OCI-LY7 (cell line): ENCODE measurements around the gene RCBTB2. TPM values are rescaled to one million over a fixed set of nuclear protein-coding genes. Genes with fewer than 3 reads are reported as not detected.

Source experiments
- BruUV-seq: library from RNA; stranded (reverse); fragments of 400-500 nt; replicated peaks from 2 replicates; lab custom pipeline; 2021; lab: Mats Ljungman, UMichigan
- CTCF ChIA-PET: fragments of 300-600 bp; sonication (Branson Sonifier 250); formaldehyde crosslinking; loops from one replicate; lab custom pipeline; 2022; ENCODE audit warnings: antibody characterized with exemption; ENCODE audit not compliant: unreplicated experiment; lab: Charles Lee
- POLR2A ChIA-PET: fragments of 300-600 bp; sonication (Branson Sonifier 250); formaldehyde crosslinking; loops from one replicate; lab custom pipeline; 2022; ENCODE audit warnings: antibody characterized with exemption; lab: Charles Lee
- DNase-seq: peaks from one replicate; pipeline ENCODE4 v3.0.0-alpha.2; 2015; ENCODE audit warnings: low spot score
- H2AFZ ChIP-seq: fragments of 200-600 bp; sonication (generic), shearing (Covaris generic); 2 replicates; pipeline ENCODE4 v1.6.1; 2014; ENCODE audit warnings: mild to moderate bottlenecking, antibody characterized with exemption, low read length, moderate library complexity
- H3K27ac ChIP-seq: fragments of 200-600 bp; sonication (generic); 2 replicates; pipeline ENCODE4 v1.5.1; 2014; ENCODE audit warnings: mixed run types, low read depth, mild to moderate bottlenecking, moderate library complexity, low read length, inconsistent platforms; ENCODE audit not compliant: poor library complexity, severe bottlenecking
- H3K36me3 ChIP-seq: fragments of 200-600 bp; sonication (generic); 2 replicates; pipeline ENCODE4 v1.6.1; 2014; ENCODE audit warnings: mild to moderate bottlenecking, antibody characterized with exemption, low read length, moderate library complexity, mixed read lengths; ENCODE audit not compliant: insufficient read depth
- H3K4me1 ChIP-seq: fragments of 200-600 bp; sonication (generic); 2 replicates; pipeline ENCODE4 v1.5.1; 2014; ENCODE audit warnings: mild to moderate bottlenecking, low read length; ENCODE audit not compliant: insufficient read depth, poor library complexity, severe bottlenecking
- H3K4me2 ChIP-seq: fragments of 200-600 bp; sonication (generic); 2 replicates; pipeline ENCODE4 v1.6.1; 2014; ENCODE audit warnings: mild to moderate bottlenecking, low read length
- H3K4me3 ChIP-seq: fragments of 200-600 bp; sonication (generic); 2 replicates; pipeline ENCODE4 v1.5.1; 2014; ENCODE audit warnings: mild to moderate bottlenecking, low read depth, low read length; ENCODE audit not compliant: poor library complexity, severe bottlenecking
- H3K79me2 ChIP-seq: fragments of 200-600 bp; sonication (generic); 2 replicates; pipeline ENCODE4 v1.6.1; 2016; ENCODE audit warnings: low read depth, mild to moderate bottlenecking, low read length, moderate library complexity, mixed read lengths; ENCODE audit not compliant: insufficient read depth
- H3K9me2 ChIP-seq: fragments of 200-600 bp; sonication (generic); 2 replicates; pipeline ENCODE4 v1.6.1; 2016; ENCODE audit warnings: mild to moderate bottlenecking, low read length, mixed read lengths; ENCODE audit not compliant: insufficient read depth
- H3K9me3 ChIP-seq: fragments of 200-600 bp; sonication (generic); 2 replicates; pipeline ENCODE4 v1.6.1; 2014; ENCODE audit warnings: mild to moderate bottlenecking, mixed run types, low read length, mixed read lengths
- H4K20me1 ChIP-seq: fragments of 200-600 bp; sonication (generic); 2 replicates; pipeline ENCODE4 v1.6.1; 2014; ENCODE audit warnings: mild to moderate bottlenecking, antibody characterized with exemption, low read length, moderate library complexity, mixed read lengths; ENCODE audit not compliant: insufficient read depth
- EZH2phosphoT487 ChIP-seq: fragments of 200-600 bp; sonication (generic); IDR thresholded peaks from 2 replicates; pipeline ENCODE4 v1.6.1; 2018; ENCODE audit warnings: low read depth, borderline replicate concordance, mild to moderate bottlenecking, mixed run types, antibody characterized with exemption, low read length, moderate library complexity, mixed read lengths
- intact Hi-C: fragments of 100-400 bp; cut with micrococcal nuclease; formaldehyde crosslinking; loops from one replicate; pipeline ENCODE4 v1.10.0; 2022; ENCODE audit not compliant: unreplicated experiment
- total RNA-seq, 2 experiments: library from RNA; depleted of rRNA in 1 of 2; stranded (reverse); fragments of >200 nt in 1 of 2; shearing (Covaris generic) in 1 of 2; gene quantifications; 2 replicates each; pipeline ENCODE4 v1.2.3, GENCODE V29; 2014 to 2022
- TF ChIP-seq, protein P1 (sequence below): fragments of 200-600 bp; sonication (generic); conservative IDR thresholded peaks from 2 replicates; pipeline ENCODE4 v1.5.1; 2014; ENCODE audit warnings: mild to moderate bottlenecking, antibody characterized with exemption, low read length, moderate library complexity, mixed read lengths

RCBTB2 gene
- total RNA-seq, 2 experiments from 2014 or later, result 7.2 to 9.0 TPM

DNA sequence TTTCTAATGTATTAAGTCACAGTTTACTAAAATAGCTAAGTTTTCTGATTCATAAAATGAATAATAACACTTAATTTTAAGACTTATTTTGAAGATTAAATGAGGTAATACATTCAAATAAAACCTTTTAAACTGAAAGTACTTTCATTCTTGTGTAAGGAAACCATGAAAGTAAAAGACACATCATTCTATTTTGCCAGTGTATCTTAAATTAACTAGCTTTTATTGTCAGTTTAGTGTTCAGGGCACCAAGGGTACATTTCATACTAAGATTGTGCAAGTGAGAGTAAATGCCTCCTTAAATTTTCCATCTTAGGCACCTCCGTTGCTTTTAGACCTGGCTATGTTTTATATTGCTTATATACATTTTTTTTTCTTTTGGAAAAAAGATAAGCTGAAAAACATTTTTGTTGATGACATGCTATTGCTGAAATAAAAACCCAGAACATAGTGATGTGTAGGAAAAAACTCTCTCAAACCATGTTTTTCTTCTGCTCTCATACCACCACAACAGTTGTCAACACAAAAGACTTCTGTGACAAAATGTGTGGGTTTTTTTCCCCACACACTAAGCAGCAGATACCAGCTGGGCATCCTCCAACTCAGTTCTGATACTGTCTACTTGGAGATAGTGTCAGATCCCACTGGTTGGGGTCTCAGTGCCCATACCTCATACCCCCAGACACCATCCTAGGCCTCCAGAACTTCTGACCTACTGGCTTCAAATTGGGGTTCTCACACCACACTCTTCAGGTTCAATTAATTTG is 89.3 kb downstream of the RCBTB2 start:
- H3K27ac ChIP-seq, result no peak overlapping the region
- peaks cover 23% of the 10 kb centered on the region; the same call in 1 of the 2 replicates for H3K36me3 ChIP-seq
- H3K79me2 ChIP-seq, result no peaks in the 10 kb centered on the region
- no peaks in the 10 kb centered on the region for H3K9me3 ChIP-seq
- H3K4me1 ChIP-seq, result no peaks in the 10 kb centered on the region
- no peak for DNase-seq
- TF ChIP-seq, protein P1, sequence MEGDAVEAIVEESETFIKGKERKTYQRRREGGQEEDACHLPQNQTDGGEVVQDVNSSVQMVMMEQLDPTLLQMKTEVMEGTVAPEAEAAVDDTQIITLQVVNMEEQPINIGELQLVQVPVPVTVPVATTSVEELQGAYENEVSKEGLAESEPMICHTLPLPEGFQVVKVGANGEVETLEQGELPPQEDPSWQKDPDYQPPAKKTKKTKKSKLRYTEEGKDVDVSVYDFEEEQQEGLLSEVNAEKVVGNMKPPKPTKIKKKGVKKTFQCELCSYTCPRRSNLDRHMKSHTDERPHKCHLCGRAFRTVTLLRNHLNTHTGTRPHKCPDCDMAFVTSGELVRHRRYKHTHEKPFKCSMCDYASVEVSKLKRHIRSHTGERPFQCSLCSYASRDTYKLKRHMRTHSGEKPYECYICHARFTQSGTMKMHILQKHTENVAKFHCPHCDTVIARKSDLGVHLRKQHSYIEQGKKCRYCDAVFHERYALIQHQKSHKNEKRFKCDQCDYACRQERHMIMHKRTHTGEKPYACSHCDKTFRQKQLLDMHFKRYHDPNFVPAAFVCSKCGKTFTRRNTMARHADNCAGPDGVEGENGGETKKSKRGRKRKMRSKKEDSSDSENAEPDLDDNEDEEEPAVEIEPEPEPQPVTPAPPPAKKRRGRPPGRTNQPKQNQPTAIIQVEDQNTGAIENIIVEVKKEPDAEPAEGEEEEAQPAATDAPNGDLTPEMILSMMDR, result no peak
- TF ChIP-seq EZH2phosphoT487, result no peak
- no peaks in the 10 kb centered on the region for H3K9me2 ChIP-seq
- no TSS peak for BruUV-seq
- no peak overlapping the region for H2AFZ ChIP-seq
- no peak overlapping the region for H3K4me3 ChIP-seq
- CTCF ChIA-PET, result no interaction called here
- no peak overlapping the region for H3K4me2 ChIP-seq
- intact Hi-C loops, result no loop called here
- POLR2A ChIA-PET, result interaction anchor here (0.6 to 1.1 kb wide), 8 partner anchors 11 to 1634 kb away, joined by 3 to 4 read pairs (median 3); no protein-coding TSS in a partner anchor
- no peaks in the 10 kb centered on the region for H4K20me1 ChIP-seq

Other genes starting within 250 kb of the RCBTB2 start
- 31.7 and 33.5 TPM in 2 replicates for gene RB1, start 229.3 kb downstream of the RCBTB2 start, total RNA-seq (2014; rRNA removed; shearing (Covaris generic))
- 72.7 and 84.4 TPM in 2 replicates for gene RB1, start 229.3 kb downstream of the RCBTB2 start, total RNA-seq (2022)
- gene LPAR6, start 120.0 kb downstream of the RCBTB2 start, total RNA-seq (2014; rRNA removed; shearing (Covaris generic)), result 0.10 TPM in 1 of 2 replicates, not detected in the other
- gene LPAR6, start 120.0 kb downstream of the RCBTB2 start, total RNA-seq (2022), result not detected in 2 replicates
- gene CYSLTR2, start 120.8 kb upstream of the RCBTB2 start, total RNA-seq (2014; rRNA removed; shearing (Covaris generic)), result 0.09 TPM in 1 of 2 replicates, not detected in the other
- not detected in 2 replicates for gene CYSLTR2, start 120.8 kb upstream of the RCBTB2 start, total RNA-seq (2022)